ENCODE data around the gene GREM1.

The GREM1 gene

GRCh38 chr15:32698773-32699390, 18.9 kb upstream of the GREM1 start:
- DNase-seq, result no peak

DNA sequence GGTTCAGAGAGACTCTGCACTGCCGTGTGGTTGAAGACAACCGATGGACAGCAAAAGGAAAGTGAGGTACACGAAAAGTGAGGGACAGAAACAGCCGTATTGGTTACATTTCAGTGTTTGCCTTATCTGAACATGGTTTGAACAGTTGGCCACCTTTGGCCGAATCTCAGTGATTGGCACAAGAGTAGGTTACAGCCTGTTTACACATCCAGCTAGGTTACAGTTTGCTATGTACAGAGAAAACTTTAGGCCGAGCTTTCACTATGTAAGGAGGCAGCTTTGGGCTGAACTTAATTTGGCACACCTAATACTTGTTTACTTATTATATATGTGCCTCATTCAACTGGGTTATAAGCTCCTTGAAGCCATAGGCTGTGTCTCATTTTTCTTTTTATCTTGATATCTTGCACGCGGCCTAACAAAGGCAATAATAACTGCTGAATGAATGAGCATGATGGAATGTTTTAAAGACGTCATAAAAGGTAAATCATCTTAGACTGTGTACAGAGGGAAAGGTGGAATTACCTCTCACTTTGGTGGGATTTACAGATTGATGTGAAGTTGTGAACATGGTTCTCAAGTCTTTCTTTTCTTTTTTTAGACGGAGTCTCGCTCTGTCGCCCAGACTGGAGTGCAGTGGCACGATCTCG, 17.2 kb upstream of the GREM1 start:
- DNase-seq, result no peak

GRCh38 chr15:32701863-32702262, 15.9 kb upstream of the GREM1 start:
- no peak for DNase-seq

DNA sequence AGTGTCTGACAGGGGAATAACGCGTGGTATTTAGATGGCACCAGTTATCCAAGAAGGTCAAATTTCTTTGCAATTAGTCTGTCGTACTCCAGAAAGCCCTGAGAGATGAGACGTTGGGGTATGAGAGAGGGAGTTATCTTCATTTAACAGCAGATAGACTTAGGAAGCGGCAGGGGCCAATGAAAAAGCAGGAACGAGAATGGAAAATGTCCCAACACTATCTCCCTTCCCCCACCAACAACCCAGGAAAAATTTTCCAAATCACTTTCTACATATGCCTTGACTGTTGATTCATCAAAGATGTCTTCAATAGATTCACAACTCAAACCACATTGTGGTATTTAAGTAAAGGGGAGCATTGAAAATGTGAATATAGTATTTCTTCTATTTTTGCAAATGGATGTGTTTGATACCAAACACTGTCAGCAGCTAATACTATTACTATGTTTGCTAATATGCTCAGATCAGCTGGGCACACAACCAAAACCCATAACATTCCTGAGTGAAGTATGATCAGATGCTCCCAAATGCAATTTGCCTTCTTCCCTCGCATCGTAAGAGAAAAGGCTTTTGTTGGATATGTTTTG, 13.3 kb upstream of the GREM1 start:
- no peak for DNase-seq

DNA sequence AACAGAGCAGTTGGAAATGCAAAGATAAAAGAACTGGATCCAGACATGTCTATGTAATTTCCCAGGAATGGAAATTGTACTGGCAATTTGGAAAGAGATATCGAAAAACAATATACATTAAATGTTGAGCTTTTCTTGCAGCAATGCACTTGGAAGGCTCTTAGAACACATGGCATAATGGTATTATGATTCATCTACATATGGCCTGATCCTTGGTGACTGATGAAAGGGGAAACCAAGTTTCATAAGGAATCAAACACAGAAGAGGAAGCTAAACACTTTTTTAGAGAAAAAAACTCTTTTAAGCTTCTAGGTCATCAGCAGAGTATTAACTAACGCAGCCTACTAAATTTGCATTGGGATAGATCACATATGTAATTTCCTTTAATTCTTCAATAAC, 12.4 kb upstream of the GREM1 start:
- no peak for DNase-seq

DNA sequence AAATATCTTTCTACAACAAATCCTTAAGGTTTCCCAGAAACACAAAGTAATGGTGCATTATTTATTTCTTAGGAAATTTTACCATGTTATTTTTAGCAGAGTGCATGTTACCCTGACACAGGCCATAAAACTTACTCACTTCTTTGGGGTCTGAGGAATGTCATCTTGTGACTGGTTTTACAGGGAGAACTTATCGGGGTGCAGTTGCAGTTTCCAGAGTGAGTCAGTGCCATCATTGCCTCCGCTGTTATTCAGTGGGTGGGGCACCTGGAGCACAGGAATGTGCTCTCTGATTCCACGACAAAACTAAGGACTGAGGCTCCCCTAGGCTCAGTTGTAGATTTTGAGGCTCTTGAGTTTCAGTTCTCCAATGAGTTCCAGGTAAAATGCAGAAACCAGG, 11.1 kb upstream of the GREM1 start:
- DNase-seq, result no peak

- DNase-seq, result no peak
These were observed 10.4 kb upstream of the GREM1 start for GRCh38 chr15:32707436-32707835.

DNA sequence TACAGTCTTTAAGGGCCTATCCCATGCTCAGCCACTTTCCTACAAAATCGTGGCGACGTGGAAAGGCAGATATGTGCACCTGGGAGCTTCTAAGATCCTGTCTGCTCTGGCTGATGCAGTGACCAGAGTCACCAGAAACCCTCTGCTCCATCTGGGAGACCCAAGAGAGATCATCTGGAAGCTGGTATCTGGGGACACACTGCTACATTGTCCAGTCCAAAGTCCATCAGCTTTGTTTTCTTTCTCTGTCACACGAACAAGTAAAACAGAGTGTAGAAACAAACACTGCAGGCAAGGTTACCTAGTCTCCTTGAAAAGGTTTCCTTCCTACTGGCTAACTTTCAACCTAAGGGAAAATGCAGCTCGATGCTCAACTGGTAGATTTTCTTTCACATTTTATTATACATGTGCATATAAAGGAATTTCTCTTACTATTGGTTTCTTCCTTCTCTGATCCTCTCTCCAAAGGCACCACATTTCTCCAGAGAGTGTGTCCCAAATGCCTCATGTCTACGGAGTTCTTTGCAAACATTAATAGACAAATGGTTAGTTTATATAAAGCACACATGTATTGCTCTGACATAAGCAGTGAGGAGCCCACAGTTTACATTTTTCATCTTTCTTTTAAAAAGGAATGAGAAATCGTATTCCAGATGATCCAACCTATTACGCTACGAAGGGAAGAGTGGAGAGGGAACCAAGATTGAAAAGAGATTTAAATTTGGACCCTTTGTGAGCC, 8.3 kb upstream of the GREM1 start:
- DNase-seq, result no peak

- DNase-seq, result no peak
These were observed 2.5 kb upstream of the GREM1 start for GRCh38 chr15:32715276-32715675.

GRCh38 chr15:32716216-32716914, 1.4 kb upstream of the GREM1 start:
- no peak for DNase-seq

DNA sequence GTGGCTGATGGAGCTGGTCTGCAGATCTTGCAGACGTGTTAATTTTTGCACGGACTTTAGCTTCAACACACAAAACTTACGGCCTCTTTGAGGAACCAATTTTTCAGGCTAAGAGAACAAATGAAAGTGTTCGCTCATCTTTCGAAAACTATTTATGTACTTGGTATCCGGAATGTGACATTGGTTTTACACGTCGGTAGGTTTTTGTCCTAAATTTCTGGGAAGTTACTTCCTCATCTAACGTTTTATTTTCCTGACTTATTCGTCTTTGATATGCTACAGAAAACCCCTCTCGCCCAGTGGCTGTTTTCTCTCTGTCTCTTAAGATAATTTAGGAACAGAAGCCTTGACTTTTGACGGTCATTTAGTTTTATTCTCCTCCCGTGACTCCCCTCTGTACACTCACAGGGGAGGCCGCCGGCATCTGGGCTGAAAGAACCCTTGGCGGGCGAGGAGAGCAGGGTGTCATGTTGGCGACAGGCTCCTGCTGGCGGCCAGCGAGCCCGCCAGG, 834 bp upstream of the GREM1 start:
- DNase-seq, result no peak

DNA sequence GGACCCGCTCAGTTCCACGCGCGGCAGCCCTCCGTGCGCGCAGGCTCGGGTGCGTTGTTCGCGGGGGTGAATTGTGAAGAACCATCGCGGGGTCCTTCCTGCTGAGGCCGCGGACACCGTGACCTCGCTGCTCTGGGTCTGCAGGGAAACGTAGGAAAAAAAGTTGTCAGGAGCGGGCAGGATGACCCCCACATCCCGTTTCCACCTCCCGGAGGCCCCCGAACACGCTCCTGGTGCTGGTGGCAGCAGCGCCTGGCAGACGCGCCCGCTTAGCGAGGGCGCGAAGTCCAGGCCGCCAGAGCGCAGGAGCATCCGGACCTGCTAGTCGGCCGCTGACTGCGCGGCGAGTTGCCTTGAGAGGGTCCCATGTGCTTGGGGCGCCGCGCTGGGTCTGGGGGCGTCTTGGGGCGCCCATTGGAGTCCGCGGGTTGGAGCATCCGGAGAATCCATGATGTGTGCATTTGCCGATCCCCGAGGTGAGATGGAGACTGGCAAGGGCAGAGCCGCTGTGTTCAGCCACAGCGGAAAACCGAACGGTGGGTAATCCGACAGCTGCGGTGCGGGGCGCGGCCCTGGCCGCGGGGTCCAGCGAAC, 520 bp downstream of the GREM1 start:
- DNase-seq, result no peak

DNA sequence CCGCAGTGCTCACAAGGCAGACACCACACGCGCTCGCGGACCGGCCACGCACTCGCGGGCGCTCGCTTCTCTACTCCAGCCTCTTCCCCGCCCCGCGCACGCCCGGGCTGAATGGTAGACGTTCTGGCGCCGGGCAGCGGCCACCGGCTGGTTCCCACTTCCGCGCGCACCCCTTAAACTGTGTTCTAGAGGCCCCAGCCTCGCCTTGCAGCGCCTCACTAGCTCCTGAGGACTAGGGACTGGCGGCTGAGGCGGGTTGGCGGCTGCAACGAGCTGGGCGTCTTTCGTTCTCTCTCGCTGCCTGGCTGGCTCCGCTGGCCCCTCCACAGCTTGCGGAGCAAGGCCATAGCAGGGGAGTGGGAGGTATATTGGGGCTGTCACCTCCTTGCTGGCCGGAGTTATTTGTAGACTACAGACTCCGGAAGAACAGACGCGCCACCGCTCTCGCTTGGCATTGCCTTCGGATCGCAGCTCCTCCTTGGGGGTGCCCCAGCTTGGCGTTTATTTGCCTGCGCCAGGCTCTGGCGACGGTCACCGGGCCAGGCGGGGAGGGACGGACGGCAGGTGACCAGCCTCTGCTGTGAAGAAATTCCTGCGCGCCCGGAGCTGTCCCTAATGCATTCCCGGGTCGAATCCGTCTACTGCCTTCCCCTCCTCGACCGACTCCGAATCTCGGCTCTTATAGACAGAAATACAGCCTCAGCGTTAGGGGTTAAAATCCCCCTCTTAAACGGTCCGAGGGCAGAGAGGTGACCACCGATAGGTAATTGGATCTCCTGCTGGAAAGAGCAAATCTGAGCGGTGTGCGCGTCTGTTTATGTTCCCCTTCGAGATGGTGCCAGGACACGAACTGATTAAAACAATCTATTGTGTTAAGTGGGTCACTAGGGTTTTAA, 1.3 kb downstream of the GREM1 start:
- DNase-seq, result no peak

- DNase-seq, result no peak
These were observed 3.8 kb downstream of the GREM1 start for GRCh38 chr15:32721596-32721995.

- DNase-seq, result no peak
These were observed 4.3 kb downstream of the GREM1 start for GRCh38 chr15:32722136-32722535.

- DNase-seq, result no peak
These were observed 5.6 kb downstream of the GREM1 start for GRCh38 chr15:32723171-32723948.

GRCh38 chr15:32729700-32730395, 12.0 kb downstream of the GREM1 start:
- DNase-seq, result no peak

- DNase-seq, result no peak
These were observed 13.2 kb downstream of the GREM1 start for GRCh38 chr15:32730677-32731654.

Data from activated CD4-positive, alpha-beta T cell treated with anti-CD3 and anti-CD28 coated beads, Interleukin-2, amount 50 U/mL, for 1 hour (primary cell).